ENCODE results near the gene TRPV3. TPM values are rescaled to one million over a fixed set of nuclear protein-coding genes. Genes with fewer than 3 reads are reported as not detected.
"Not testable (repeated sequence)": the region's sequence is repeated elsewhere in the genome, so short reads cannot be mapped to it uniquely, and the experiment has no call there.

The TRPV3 gene
- total and polyA plus RNA-seq, 2 of the 8 experiments (the other 6 are each of a cell fraction or from before 2014, with no cell fraction given): 0.56 to 1.0 TPM

DNA sequence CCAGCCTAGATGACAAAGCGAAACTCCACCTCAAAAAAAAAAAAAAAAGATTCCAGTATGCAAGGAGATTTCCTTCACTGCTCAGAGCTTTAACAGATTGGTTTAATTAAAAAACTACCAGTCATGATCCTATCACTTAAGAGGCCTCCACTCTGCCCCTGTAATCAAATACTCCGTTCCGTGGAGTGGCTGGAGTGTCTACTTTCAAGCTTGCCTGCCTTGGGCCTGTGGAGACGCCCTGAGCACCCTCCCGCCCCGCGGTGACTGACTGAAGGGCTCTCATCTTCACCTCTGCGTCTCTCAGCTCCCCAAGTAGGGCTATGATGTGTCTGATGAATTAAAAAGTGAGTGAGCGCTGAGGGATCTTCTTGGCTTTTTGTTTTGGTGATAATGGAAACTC, 25.3 kb upstream of the TRPV3 start (continued):
- TF ChIP-seq TAF7 (optimal IDR thresholded peaks at IDR 0.05; ENCODE audit: borderline replicate concordance, low read depth, low read length): no peak
- no peak for TF ChIP-seq CREB1 (IDR thresholded peaks at IDR 0.05)
- TF ChIP-seq FOSL1 (IDR thresholded peaks at IDR 0.05; ENCODE audit: insufficient read depth, low read depth, low read length): no peak

- H3K23me2 ChIP-seq (ENCODE audit: low read depth, low read length); H3K9me3 ChIP-seq (ENCODE audit: insufficient read depth in 2 of 2, low read depth in 1 of 2, low read length in 1 of 2); H3K56ac ChIP-seq (replicated peaks; ENCODE audit: insufficient read length, low read depth, low read length); FAIRE-seq; H3K4ac ChIP-seq (replicated peaks; ENCODE audit: insufficient read length, low read depth, low read length); DNase-seq (ENCODE audit: low read depth in 1 of 2, low spot score in 2 of 2); H3K14ac ChIP-seq (ENCODE audit: insufficient read length); H2BK5ac ChIP-seq (ENCODE audit: low read depth, low read length); CTCF ChIA-PET (ENCODE audit: partially characterized antibody); H2BK120ac ChIP-seq (replicated peaks; ENCODE audit: low read depth, low read length); H3K79me2 ChIP-seq (ENCODE audit: control insufficient read depth in 1 of 2, insufficient read depth in 2 of 2, low read length in 2 of 2); H3K18ac ChIP-seq (ENCODE audit: extremely low read depth, low read length); H3K4me2 ChIP-seq (ENCODE audit: insufficient read depth in 1 of 2, low read depth in 2 of 2, low read length in 2 of 2); H2BK20ac ChIP-seq (ENCODE audit: low read length); H3K27me3 ChIP-seq (replicated peaks in 1 of 4; ENCODE audit: control insufficient read depth in 3 of 4, extremely low read depth in 1 of 4, insufficient read depth in 3 of 4, low read length in 3 of 4); H3K79me1 ChIP-seq (ENCODE audit: low read depth, low read length); H2BK12ac ChIP-seq (ENCODE audit: low read depth, low read length); H4K20me1 ChIP-seq (replicated peaks in 1 of 2; ENCODE audit: control insufficient read depth in 1 of 2, insufficient read depth in 2 of 2, low read length in 2 of 2); H3K36me3 ChIP-seq (ENCODE audit: control insufficient read depth in 2 of 4, insufficient read depth in 4 of 4, low read length in 3 of 4); H2BK15ac ChIP-seq (ENCODE audit: low read length); H3K27ac ChIP-seq (ENCODE audit: low read depth, low read length); H3K4me3 ChIP-seq (ENCODE audit: extremely low read depth in 1 of 4, insufficient read depth in 2 of 4, low read depth in 3 of 4, low read length in 4 of 4); H4K5ac ChIP-seq (ENCODE audit: insufficient read length, low read depth, low read length); H2AFZ ChIP-seq (ENCODE audit: low read length); H3K9ac ChIP-seq (replicated peaks in 1 of 4; ENCODE audit: extremely low read depth in 1 of 4, low read depth in 3 of 4, low read length in 3 of 4); H3K4me1 ChIP-seq (replicated peaks in 1 of 4; ENCODE audit: control insufficient read depth in 3 of 4, insufficient read depth in 4 of 4, low read length in 3 of 4); H2AK5ac ChIP-seq (ENCODE audit: low read depth, low read length); H4K91ac ChIP-seq (replicated peaks; ENCODE audit: insufficient read length, low read length); H4K8ac ChIP-seq (ENCODE audit: extremely low read depth, insufficient read depth, low read length); H3K23ac ChIP-seq (ENCODE audit: insufficient read length): not testable (repeated sequence)
- WGBS, 2 experiments (ENCODE audit: extremely low coverage in 1 of 2, insufficient coverage in 1 of 2, insufficient read length in 1 of 2, insufficient replicate concordance in 2 of 2, low coverage in 1 of 2, low lambda C conversion rate in 2 of 2, missing lambda C conversion rate in 1 of 2): 91% methylated on average over 4 of the region's 4 CpGs; no CpG with 5 or more reads in 1 of the 2 experiments
- POLR2A ChIA-PET (ENCODE audit: partially characterized antibody): interaction anchor here (1.1 kb wide), 1 partner anchor 13 kb away, joined by 4 read pairs; no protein-coding TSS in a partner anchor
Observed at GRCh38 chr17:3578667-3579066, 21.1 kb upstream of the TRPV3 start.

Measured in H1 (cell line).